GM21717 (cell line): ENCODE data around the gene BMPR1B.
"Not testable (repeated sequence)": the region's sequence is repeated elsewhere in the genome, so short reads cannot be mapped to it uniquely, and the experiment has no call there.

Source experiments
- ATAC-seq: cut with Tn5 transposase; IDR thresholded peaks from one replicate; pipeline ENCODE4 v1.9.1; 2021; ENCODE audit warnings: mild to moderate bottlenecking, moderate library complexity; ENCODE audit not compliant: unreplicated experiment

BMPR1B gene

GRCh38 chr4:95124906-95125504 is 367.2 kb downstream of the BMPR1B start:
- ATAC-seq, result no peak

GRCh38 chr4:95129031-95129430 is 371.3 kb downstream of the BMPR1B start:
- ATAC-seq, result no peak

- ATAC-seq, result no peak
Observed at GRCh38 chr4:95129821-95130311, 372.1 kb downstream of the BMPR1B start.

- ATAC-seq, result not testable (repeated sequence)
Observed at GRCh38 chr4:95134016-95134415, 376.3 kb downstream of the BMPR1B start.

GRCh38 chr4:95139424-95139823 is 381.7 kb downstream of the BMPR1B start:
- not testable (repeated sequence) for ATAC-seq

- no peak for ATAC-seq
Observed at GRCh38 chr4:95141361-95141760, 383.6 kb downstream of the BMPR1B start.

- no peak for ATAC-seq
Observed at GRCh38 chr4:95142932-95143331, 385.2 kb downstream of the BMPR1B start.

GRCh38 chr4:95151255-95151654 is 393.5 kb downstream of the BMPR1B start:
- no peak for ATAC-seq

GRCh38 chr4:95153182-95153581 is 395.4 kb downstream of the BMPR1B start:
- ATAC-seq, result no peak

GRCh38 chr4:95155759-95156451 is 398.1 kb downstream of the BMPR1B start:
- no peak for ATAC-seq

- ATAC-seq, result no peak
Observed at GRCh38 chr4:95156452-95156765, 398.7 kb downstream of the BMPR1B start.

- ATAC-seq, result no peak
Observed at GRCh38 chr4:95157596-95157995, 399.8 kb downstream of the BMPR1B start.

GRCh38 chr4:95158045-95158444 is 400.3 kb downstream of the BMPR1B start:
- ATAC-seq, result no peak

GRCh38 chr4:95158626-95159025 is 400.9 kb downstream of the BMPR1B start:
- no peak for ATAC-seq

- ATAC-seq, result no peak
Observed at GRCh38 chr4:95159384-95159783, 401.6 kb downstream of the BMPR1B start.

GRCh38 chr4:95161781-95162469 is 404.2 kb downstream of the BMPR1B start:
- ATAC-seq, result no peak

- ATAC-seq, result no peak
Observed at GRCh38 chr4:95162867-95163266, 405.1 kb downstream of the BMPR1B start.

GRCh38 chr4:95165926-95166524 is 408.3 kb downstream of the BMPR1B start:
- peak; percentile 71 for ATAC-seq

GRCh38 chr4:95167805-95168204 is 410.1 kb downstream of the BMPR1B start:
- ATAC-seq, result no peak

- no peak for ATAC-seq
Observed at GRCh38 chr4:95170176-95170575, 412.4 kb downstream of the BMPR1B start.

GRCh38 chr4:95171377-95171776 is 413.6 kb downstream of the BMPR1B start:
- not testable (repeated sequence) for ATAC-seq

- no peak for ATAC-seq
Observed at GRCh38 chr4:95178938-95179337, 421.2 kb downstream of the BMPR1B start.
